IPS-NIHi7 (cell line): ENCODE data around the gene FASTKD3.

Source experiments
- DNase-seq: peaks from one replicate; pipeline ENCODE4 v3.0.0; 2012; ENCODE audit warnings: mixed read lengths; ENCODE audit errors: extremely low spot score

FASTKD3 gene

GRCh38 chr5:7878381-7878873 lies 9.6 kb upstream of the FASTKD3 start:
- DNase-seq, result no peak

- no peak for DNase-seq
Measured at GRCh38 chr5:7877851-7878250, 9.0 kb upstream of the FASTKD3 start.

- DNase-seq, result no peak
Measured at GRCh38 chr5:7876867-7877266, 8.0 kb upstream of the FASTKD3 start.

- no peak for DNase-seq
Measured at GRCh38 chr5:7875151-7875550, 6.3 kb upstream of the FASTKD3 start.

- no peak for DNase-seq
Measured at GRCh38 chr5:7874639-7875038, 5.8 kb upstream of the FASTKD3 start.

- DNase-seq, result no peak
Measured at GRCh38 chr5:7873216-7873615, 4.4 kb upstream of the FASTKD3 start.

GRCh38 chr5:7872517-7873130 lies 3.8 kb upstream of the FASTKD3 start:
- no peak for DNase-seq

- DNase-seq, result no peak
Measured at GRCh38 chr5:7871653-7872052, 2.8 kb upstream of the FASTKD3 start.

GRCh38 chr5:7869474-7870136 lies 774 bp upstream of the FASTKD3 start:
- DNase-seq, result peak; percentile 25

GRCh38 chr5:7868427-7868772 lies 431 bp downstream of the FASTKD3 start:
- DNase-seq, result peak; percentile 23

- DNase-seq, result no peak
Measured at GRCh38 chr5:7867260-7867659, 1.6 kb downstream of the FASTKD3 start.

- no peak for DNase-seq
Measured at GRCh38 chr5:7866196-7866595, 2.6 kb downstream of the FASTKD3 start.

- DNase-seq, result no peak
Measured at GRCh38 chr5:7857926-7858632, 10.8 kb downstream of the FASTKD3 start.

- DNase-seq, result no peak
Measured at GRCh38 chr5:7857361-7857760, 11.5 kb downstream of the FASTKD3 start.

GRCh38 chr5:7856855-7857254 lies 12.0 kb downstream of the FASTKD3 start:
- peak; percentile 60 for DNase-seq

GRCh38 chr5:7855611-7856010 lies 13.2 kb downstream of the FASTKD3 start:
- DNase-seq, result no peak

GRCh38 chr5:7852988-7853387 lies 15.8 kb downstream of the FASTKD3 start:
- DNase-seq, result no peak

GRCh38 chr5:7852542-7852941 lies 16.3 kb downstream of the FASTKD3 start:
- no peak for DNase-seq

- DNase-seq, result no peak
Measured at GRCh38 chr5:7851617-7852289, 17.1 kb downstream of the FASTKD3 start.

- DNase-seq, result no peak
Measured at GRCh38 chr5:7851240-7851592, 17.6 kb downstream of the FASTKD3 start.

GRCh38 chr5:7850395-7851239 lies 18.2 kb downstream of the FASTKD3 start, which contains the start of gene CFAP90:
Gene CFAP90, minus strand, starts transcription at chr5:7851133. Its CDS starts 112 bp downstream, at chr5:7851021.
- DNase-seq, result peak; percentile 90
